HEK293T (cell line): ENCODE data around the gene MYO16.

ENCODE experiments used
- CTCF ChIA-PET: fragments of 350-600 bp; formaldehyde crosslinking; extraction: SDS; loops from one replicate; lab custom pipeline; 2021; ENCODE audit warnings: antibody characterized with exemption, inconsistent platforms; lab: Yijun Ruan, JAX
- POLR2A ChIA-PET: fragments of 350-600 bp; formaldehyde crosslinking; extraction: SDS; loops from one replicate; lab custom pipeline; 2020; ENCODE audit warnings: antibody characterized with exemption, inconsistent platforms; lab: Yijun Ruan, JAX
- DNase-seq: peaks from one replicate; pipeline ENCODE4 v3.0.0; 2012; ENCODE audit warnings: mixed read lengths; ENCODE audit errors: extremely low spot score
- ARNT ChIP-seq: fragments of 450-650 bp; IDR thresholded peaks from 2 replicates; pipeline ENCODE4 v1.6.1; 2017; ENCODE audit warnings: mild to moderate bottlenecking
- BHLHE40 ChIP-seq: fragments of 450-650 bp; IDR thresholded peaks from 2 replicates; pipeline ENCODE4 v1.6.1; 2016; ENCODE audit warnings: mild to moderate bottlenecking, moderate library complexity, borderline replicate concordance
- CTBP1 ChIP-seq: fragments of 450-650 bp; IDR thresholded peaks from 2 replicates; pipeline ENCODE4 v1.6.1; 2016; ENCODE audit warnings: borderline replicate concordance
- ELF4 ChIP-seq: fragments of 450-650 bp; IDR thresholded peaks from 2 replicates; pipeline ENCODE4 v1.6.1; 2017; ENCODE audit warnings: antibody characterized with exemption
- FOXA1 ChIP-seq: fragments of 450-650 bp; IDR thresholded peaks from 2 replicates; pipeline ENCODE4 v1.6.1; 2016; ENCODE audit warnings: mild to moderate bottlenecking
- FOXK2 ChIP-seq: fragments of 450-650 bp; IDR thresholded peaks from 2 replicates; pipeline ENCODE4 v1.6.1; 2016; ENCODE audit warnings: mild to moderate bottlenecking
- FOXM1 ChIP-seq: fragments of 450-650 bp; IDR thresholded peaks from 2 replicates; pipeline ENCODE4 v1.6.1; 2017; ENCODE audit warnings: mild to moderate bottlenecking, borderline replicate concordance
- HDGF ChIP-seq: fragments of 450-650 bp; IDR thresholded peaks from 2 replicates; pipeline ENCODE4 v1.6.1; 2017; ENCODE audit warnings: antibody characterized with exemption, borderline replicate concordance
- L3MBTL2 ChIP-seq: fragments of 450-650 bp; conservative IDR thresholded peaks from 2 replicates; pipeline ENCODE4 v1.6.1; 2016; ENCODE audit warnings: mild to moderate bottlenecking
- LEF1 ChIP-seq: fragments of 450-650 bp; IDR thresholded peaks from 2 replicates; pipeline ENCODE4 v1.6.1; 2017; ENCODE audit warnings: mild to moderate bottlenecking, borderline replicate concordance
- NFRKB ChIP-seq: fragments of 450-650 bp; IDR thresholded peaks from 2 replicates; pipeline ENCODE4 v1.6.1; 2016; ENCODE audit warnings: mild to moderate bottlenecking, moderate library complexity
- SP1 ChIP-seq: fragments of 450-650 bp; IDR thresholded peaks from 2 replicates; pipeline ENCODE4 v1.6.1; 2017
- SUZ12 ChIP-seq: fragments of 450-650 bp; IDR thresholded peaks from 2 replicates; pipeline ENCODE4 v1.6.1; 2016; ENCODE audit warnings: mild to moderate bottlenecking
- TARDBP ChIP-seq: fragments of 450-650 bp; IDR thresholded peaks from 2 replicates; pipeline ENCODE4 v1.6.1; 2016
- ZNF384 ChIP-seq: fragments of 450-650 bp; IDR thresholded peaks from 2 replicates; pipeline ENCODE4 v1.6.1; 2016
- TF ChIP-seq, protein P1 (sequence below): fragments of 450-650 bp; IDR thresholded peaks from 2 replicates; pipeline ENCODE4 v1.6.1; 2016

Gene MYO16

DNA sequence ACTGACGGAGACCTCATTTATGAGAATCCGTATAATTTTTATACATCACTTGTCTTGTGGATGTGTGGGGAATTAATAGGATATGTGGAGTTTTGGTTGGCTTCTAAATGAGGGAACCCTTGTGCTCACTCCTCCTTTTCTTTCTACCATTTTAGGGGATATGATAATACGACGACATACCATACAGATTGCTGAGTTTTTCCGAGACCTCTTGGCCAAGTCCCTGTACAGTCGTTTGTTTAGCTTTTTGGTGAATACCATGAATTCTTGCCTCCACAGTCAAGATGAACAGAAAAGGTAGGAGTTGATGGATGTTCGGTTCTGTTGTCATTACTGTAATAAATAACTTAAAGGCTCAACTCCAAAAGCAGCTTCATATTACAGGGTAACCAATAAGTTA is 335.2 kb downstream of the MYO16 start:
- POLR2A ChIA-PET = no interaction called here
- CTCF ChIA-PET = no interaction called here
- DNase-seq = no peak
- TF ChIP-seq SUZ12 (no peak), FOXM1 (no peak), TARDBP (no peak), FOXK2 (no peak), FOXA1 (no peak), L3MBTL2 (no peak), HDGF (no peak), CTBP1 (no peak), BHLHE40 (no peak), ARNT (no peak), LEF1 (no peak), ZNF384 (no peak), SP1 (no peak), ELF4 (no peak), NFRKB (no peak)
- TF ChIP-seq, protein P1, sequence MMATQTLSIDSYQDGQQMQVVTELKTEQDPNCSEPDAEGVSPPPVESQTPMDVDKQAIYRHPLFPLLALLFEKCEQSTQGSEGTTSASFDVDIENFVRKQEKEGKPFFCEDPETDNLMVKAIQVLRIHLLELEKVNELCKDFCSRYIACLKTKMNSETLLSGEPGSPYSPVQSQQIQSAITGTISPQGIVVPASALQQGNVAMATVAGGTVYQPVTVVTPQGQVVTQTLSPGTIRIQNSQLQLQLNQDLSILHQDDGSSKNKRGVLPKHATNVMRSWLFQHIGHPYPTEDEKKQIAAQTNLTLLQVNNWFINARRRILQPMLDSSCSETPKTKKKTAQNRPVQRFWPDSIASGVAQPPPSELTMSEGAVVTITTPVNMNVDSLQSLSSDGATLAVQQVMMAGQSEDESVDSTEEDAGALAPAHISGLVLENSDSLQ = no peak

DNA sequence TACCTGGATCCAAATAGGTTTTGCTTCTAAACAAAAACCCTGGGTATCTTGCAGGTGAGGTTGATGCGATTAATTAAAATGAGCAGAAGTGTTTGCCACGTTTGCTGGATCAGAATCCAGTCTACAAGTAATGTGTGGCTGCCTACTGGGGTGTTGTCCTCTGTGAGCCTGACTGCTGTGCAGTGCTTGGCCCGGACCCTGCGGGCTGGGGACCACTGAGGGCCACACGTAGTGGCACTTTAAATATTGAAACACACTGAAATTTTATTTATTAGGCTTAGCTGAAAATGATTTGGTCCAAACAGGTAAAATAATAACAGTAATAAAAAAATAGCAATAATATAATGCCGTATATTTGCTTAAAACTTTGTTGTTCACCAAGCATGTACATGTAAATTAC is 338.0 kb downstream of the MYO16 start:
- CTCF ChIA-PET = no interaction called here
- POLR2A ChIA-PET = no interaction called here
- TF ChIP-seq SUZ12 (no peak), SP1 (no peak), FOXA1 (no peak)
- TF ChIP-seq, protein P1 = no peak
- DNase-seq = no peak

DNA sequence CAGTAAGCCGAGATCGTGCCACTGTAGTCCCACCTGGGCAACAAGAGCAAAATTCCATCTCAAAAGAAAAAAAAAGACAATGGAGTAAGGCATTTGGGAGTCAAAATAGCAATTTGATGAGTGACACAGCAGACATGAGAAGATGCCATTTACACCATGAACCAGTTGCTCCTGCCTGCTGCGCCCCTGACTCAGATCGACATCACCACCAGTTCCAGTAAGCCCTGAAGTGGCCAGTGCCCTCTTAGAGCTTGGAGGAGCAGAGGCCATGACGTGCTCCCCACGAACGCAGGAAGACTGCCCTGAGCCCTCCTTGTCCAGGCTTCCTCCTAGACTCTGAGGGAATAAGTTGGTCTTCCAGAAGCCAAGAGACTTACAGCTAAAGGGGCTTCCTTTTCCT is 339.2 kb downstream of the MYO16 start:
- no peak for DNase-seq
- TF ChIP-seq BHLHE40 (no peak), FOXA1 (no peak), CTBP1 (no peak), ARNT (no peak), ELF4 (no peak), SUZ12 (no peak), L3MBTL2 (no peak), FOXM1 (no peak)
- ChIA-PET CTCF (no interaction called here), POLR2A (no interaction called here)

DNA sequence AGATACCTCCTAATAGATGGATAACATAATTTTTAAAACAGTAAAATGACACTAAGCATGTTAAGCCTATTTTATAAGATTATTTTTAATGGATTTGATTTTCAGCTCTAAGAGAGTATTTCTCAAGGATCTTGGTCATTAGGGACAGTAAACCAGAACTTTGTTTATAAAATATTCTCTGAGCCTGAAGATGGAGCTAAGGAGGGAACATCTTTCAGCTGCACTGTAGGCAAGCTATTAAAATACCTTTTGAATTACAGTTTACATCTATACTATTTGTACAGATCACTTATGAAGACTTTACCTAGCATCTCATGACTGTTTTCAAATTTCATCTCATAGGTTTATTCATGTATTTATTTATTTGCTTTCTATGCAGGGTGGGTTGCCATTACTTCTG is 345.3 kb downstream of the MYO16 start:
- CTCF ChIA-PET = no interaction called here
- no peak for DNase-seq
- POLR2A ChIA-PET = no interaction called here
- TF ChIP-seq, protein P1 = no peak
- TF ChIP-seq SP1 (no peak), HDGF (no peak), FOXA1 (no peak), SUZ12 (no peak), CTBP1 (no peak), L3MBTL2 (no peak), ARNT (no peak), FOXM1 (no peak), TARDBP (no peak), ZNF384 (no peak), FOXK2 (no peak), ELF4 (no peak), NFRKB (no peak)

DNA sequence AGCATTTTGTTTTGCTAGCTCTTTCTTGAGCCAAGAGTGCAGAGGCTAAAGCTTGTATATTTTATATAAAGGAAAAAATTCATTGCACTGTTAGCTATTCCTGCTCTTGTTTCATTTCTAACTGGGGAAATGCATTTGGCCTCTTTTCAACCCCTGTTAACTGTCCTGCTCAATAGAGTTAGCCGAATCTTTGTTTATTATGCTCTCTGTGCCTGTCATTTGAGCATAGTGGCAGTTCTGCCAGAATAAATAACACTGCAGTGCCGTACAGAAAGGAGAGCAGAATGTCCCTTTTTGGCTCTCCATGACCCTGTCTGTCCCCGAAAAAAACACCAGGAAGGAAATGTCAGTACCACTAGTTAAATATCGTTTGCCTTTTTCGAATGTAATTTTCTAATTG is 350.8 kb downstream of the MYO16 start:
- ChIA-PET CTCF (no interaction called here), POLR2A (no interaction called here)
- TF ChIP-seq FOXA1 (no peak), FOXM1 (no peak), CTBP1 (no peak), FOXK2 (no peak)
- TF ChIP-seq, protein P1 = no peak
- no peak for DNase-seq

DNA sequence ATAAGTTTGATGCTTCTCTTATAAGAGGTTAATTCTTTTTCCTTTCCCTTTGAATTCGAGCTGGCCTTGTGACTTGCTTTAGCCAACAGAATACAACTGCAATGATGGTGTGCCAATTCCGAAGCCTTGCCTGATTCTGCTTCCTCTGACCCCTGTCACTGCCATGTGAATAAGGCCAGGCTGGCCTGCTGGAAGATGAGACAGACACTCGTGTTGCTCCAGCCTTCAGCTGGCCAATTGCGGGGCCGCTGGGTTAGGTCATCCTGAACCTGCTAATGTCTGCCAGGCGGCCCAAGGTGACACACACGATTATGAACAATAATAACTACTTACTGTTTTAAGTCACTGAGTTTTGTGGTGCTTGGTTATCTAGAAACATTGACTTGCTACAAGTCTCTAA is 352.0 kb downstream of the MYO16 start:
- ChIA-PET CTCF (no interaction called here), POLR2A (no interaction called here)
- DNase-seq = no peak
- TF ChIP-seq L3MBTL2 (no peak), CTBP1 (no peak), ELF4 (no peak), BHLHE40 (no peak), NFRKB (no peak), HDGF (no peak), FOXK2 (no peak), SUZ12 (no peak), ARNT (no peak), LEF1 (no peak), SP1 (no peak), FOXM1 (no peak), TARDBP (no peak), ZNF384 (no peak), FOXA1 (no peak)
- TF ChIP-seq, protein P1 = no peak
